Keratinocyte (primary cell): ENCODE measurements around the gene FRYL. TPM values are rescaled to one million over a fixed set of nuclear protein-coding genes. Genes with fewer than 3 reads are reported as not detected.

ENCODE experiments used
- DNase-seq: peaks from one replicate; pipeline ENCODE4 v3.0.0-alpha.2; 2011; ENCODE audit warnings: low read depth, missing footprints, low spot score
- FAIRE-seq: peaks from 2 replicates; lab custom pipeline; 2011; peaks lifted over from hg19 to GRCh38; lab: Jason Lieb, UNC
- H2AFZ ChIP-seq: 2 replicates; pipeline ENCODE4 v1.6.0; 2012; ENCODE audit warnings: low read length, control low read depth, inconsistent platforms; ENCODE audit not compliant: control insufficient read depth
- H3K27ac ChIP-seq: 2 replicates; pipeline ENCODE4 v1.5.1; 2011; ENCODE audit warnings: low read length; ENCODE audit not compliant: control insufficient read depth, insufficient read depth
- H3K27me3 ChIP-seq: 3 replicates; pipeline ENCODE4 v1.6.0; 2011; ENCODE audit warnings: low read length; ENCODE audit not compliant: control insufficient read depth, insufficient read depth; ENCODE audit errors: extremely low read depth
- H3K36me3 ChIP-seq, 2 experiments: 2 replicates in 1 of 2; 3 replicates in 1 of 2; pipeline ENCODE4 v1.5.1; 2011; ENCODE audit warnings: low read length in 2 of 2, mild to moderate bottlenecking in 1 of 2; ENCODE audit not compliant: control insufficient read depth in 2 of 2, insufficient read depth in 2 of 2; ENCODE audit errors: extremely low read depth in 1 of 2
- H3K4me1 ChIP-seq: 3 replicates; pipeline ENCODE4 v1.5.1; 2011; ENCODE audit warnings: low read length; ENCODE audit not compliant: control insufficient read depth, insufficient read depth; ENCODE audit errors: extremely low read depth
- H3K4me2 ChIP-seq: 3 replicates; pipeline ENCODE4 v1.6.0; 2011; ENCODE audit warnings: low read depth, low read length; ENCODE audit not compliant: control insufficient read depth, insufficient read depth; ENCODE audit errors: extremely low read depth
- H3K4me3 ChIP-seq, 3 experiments: fragments of 200-600 bp in 1 of 3; sonication (generic) in 1 of 3; 2 replicates in 2 of 3; 3 replicates in 1 of 3; pipeline ENCODE4 v1.5.1; 2011 to 2016; ENCODE audit warnings: low read length in 3 of 3, mild to moderate bottlenecking in 3 of 3, control low read depth in 2 of 3, inconsistent platforms in 1 of 3, low read depth in 1 of 3, mixed read lengths in 1 of 3, mixed run types in 1 of 3, moderate library complexity in 1 of 3; ENCODE audit not compliant: control insufficient read depth in 2 of 3, insufficient read depth in 2 of 3; ENCODE audit errors: extremely low read depth in 1 of 3
- H3K79me2 ChIP-seq: 2 replicates; pipeline ENCODE4 v1.6.0; 2012; ENCODE audit warnings: low read length; ENCODE audit not compliant: control insufficient read depth, insufficient read depth
- H3K9ac ChIP-seq: 3 replicates; pipeline ENCODE4 v1.6.0; 2011; ENCODE audit warnings: low read length; ENCODE audit not compliant: control insufficient read depth, insufficient read depth; ENCODE audit errors: extremely low read depth
- H3K9me1 ChIP-seq: 3 replicates; pipeline ENCODE4 v1.6.0; 2011; ENCODE audit warnings: low read length; ENCODE audit not compliant: control insufficient read depth, insufficient read depth; ENCODE audit errors: extremely low read depth
- H3K9me3 ChIP-seq: 2 replicates; pipeline ENCODE4 v1.5.1; 2012; ENCODE audit warnings: low read depth, low read length; ENCODE audit not compliant: control insufficient read depth
- H4K20me1 ChIP-seq: 3 replicates; pipeline ENCODE4 v1.6.0; 2011; ENCODE audit warnings: low read length; ENCODE audit not compliant: control insufficient read depth, insufficient read depth; ENCODE audit errors: extremely low read depth
- CTCF ChIP-seq, 3 experiments: IDR thresholded peaks in 1 of 3; conservative IDR thresholded peaks in 1 of 3; optimal IDR thresholded peaks in 1 of 3; 2 replicates in 2 of 3; 3 replicates in 1 of 3; pipeline versions ENCODE3 to v1.5.1; 2011; ENCODE audit warnings: low read length in 3 of 3, mild to moderate bottlenecking in 3 of 3, moderate library complexity in 2 of 3, control low read depth in 1 of 3, inconsistent platforms in 1 of 3; ENCODE audit not compliant: insufficient read depth in 2 of 3; ENCODE audit errors: extremely low read depth in 1 of 3
- EZH2 ChIP-seq: IDR thresholded peaks from one replicate; pipeline ENCODE4 v1.6.1; 2012; ENCODE audit warnings: inconsistent platforms, mild to moderate bottlenecking, low read length, moderate library complexity
- dilution Hi-C: fragments of 300-500 bp; cut with MboI; formaldehyde crosslinking; loops from one replicate; pipeline ENCODE4 v1.7.0; 2020; ENCODE audit warnings: low sequenced_read_pairs; ENCODE audit not compliant: extremely low pct_ligation_motif_present
- polyA plus RNA-seq, 5 experiments: library from polyadenylated mRNA; depleted of rRNA in 3 of 5; stranded (reverse) in 3 of 5; stranded (forward) in 1 of 5; unstranded in 1 of 5; fragments of >200 nt; gene quantifications; 1 replicate in 1 of 5; 2 replicates in 3 of 5; 3 replicates in 1 of 5; pipeline versions ENCODE4 v1.2.1 to v1.2.3, GENCODE V29; 2011 to 2012; ENCODE audit warnings: missing spikeins in 2 of 5, low read depth in 1 of 5, low replicate concordance in 1 of 5

The FRYL gene
- polyA plus RNA-seq, 1 donor (not counting 4 experiments of a cell fraction or from before 2014, with no cell fraction given), result 40.4 TPM

GRCh38 chr4:48506716-48507115 is 273.4 kb downstream of the FRYL start:
- Histone ChIP-seq H3K79me2 (no peaks in the 10 kb centered on the region), H3K4me2 (no peak overlapping the region), H3K4me1 (no peaks in the 10 kb centered on the region), H3K9ac (no peak overlapping the region), H3K9me3 (no peaks in the 10 kb centered on the region), H3K4me3 (no peak overlapping the region), H3K27me3 (no peaks in the 10 kb centered on the region), H3K27ac (no peak overlapping the region), H4K20me1 (no peaks in the 10 kb centered on the region), H3K9me1 (no peaks in the 10 kb centered on the region), H2AFZ (no peak overlapping the region), H3K36me3 (peaks cover 11 to 25% of the 10 kb centered on the region in 2 experiments)
- DNase-seq, result no peak
- TF ChIP-seq EZH2 (no peak), CTCF (optimal IDR thresholded peaks at IDR 0.05 in 1 of 3, IDR thresholded peaks at IDR 0.05 in 1 of 3, conservative IDR thresholded peaks at IDR 0.05 in 1 of 3; ENCODE audit: extremely low read depth in 1 of 3, insufficient read depth in 2 of 3, low read length in 3 of 3) (no peak)
- no peak for FAIRE-seq
- dilution Hi-C loops, result no loop called here

GRCh38 chr4:48504352-48504751 is 275.7 kb downstream of the FRYL start:
- H3K27me3 ChIP-seq, result no peaks in the 10 kb centered on the region
- FAIRE-seq (no peak), DNase-seq (no peak)
- no peaks in the 10 kb centered on the region for H3K9me1 ChIP-seq
- no peak overlapping the region for H2AFZ ChIP-seq
- H4K20me1 ChIP-seq, result no peaks in the 10 kb centered on the region
- H3K4me2 ChIP-seq, result no peak overlapping the region
- dilution Hi-C loops, result no loop called here
- H3K36me3 ChIP-seq, result peaks cover 8 to 14% of the 10 kb centered on the region in 2 experiments
- H3K9me3 ChIP-seq, result no peaks in the 10 kb centered on the region
- H3K79me2 ChIP-seq, result no peaks in the 10 kb centered on the region
- H3K27ac ChIP-seq, result no peak overlapping the region
- TF ChIP-seq EZH2, result no peak
- TF ChIP-seq CTCF (optimal IDR thresholded peaks at IDR 0.05 in 1 of 3, IDR thresholded peaks at IDR 0.05 in 1 of 3, conservative IDR thresholded peaks at IDR 0.05 in 1 of 3; ENCODE audit: extremely low read depth in 1 of 3, insufficient read depth in 2 of 3, low read length in 3 of 3), result no peak
- H3K9ac ChIP-seq, result no peak overlapping the region
- no peaks in the 10 kb centered on the region for H3K4me1 ChIP-seq
- H3K4me3 ChIP-seq, result no peak overlapping the region
